Effector memory CD8-positive, alpha-beta T cell (primary cell): ENCODE data around the gene NME2.
"Not testable (repeated sequence)": the region's sequence is repeated elsewhere in the genome, so short reads cannot be mapped to it uniquely, and the experiment has no call there.

Experiments used
- ATAC-seq: fragments of 150-1000 bp; cut with Tn5 transposase; replicated peaks from 2 replicates; pipeline ENCODE4 v1.10.0; 2021; ENCODE audit warnings: mild to moderate bottlenecking, moderate library complexity
- DNase-seq, 3 experiments: peaks; one replicate each; pipeline ENCODE4 v3.0.0; 2021
- H3K27ac Mint-ChIP-seq, 2 donors: one replicate each; pipeline ENCODE4 v1.8.0; 2022; ENCODE audit warnings: mild to moderate bottlenecking in 2 of 2, mixed read lengths in 2 of 2, moderate library complexity in 2 of 2
- H3K27me3 Mint-ChIP-seq, 2 donors: one replicate each; pipeline ENCODE4 v1.8.0; 2022; ENCODE audit warnings: mixed read lengths in 2 of 2
- H3K36me3 Mint-ChIP-seq: one replicate; pipeline ENCODE4 v1.8.0; 2022; ENCODE audit warnings: mild to moderate bottlenecking, moderate library complexity, mixed read lengths; ENCODE audit not compliant: insufficient read depth
- H3K4me1 Mint-ChIP-seq, 2 donors: one replicate each; pipeline ENCODE4 v1.8.0; 2022; ENCODE audit warnings: low read depth in 2 of 2, mixed read lengths in 2 of 2
- H3K4me3 Mint-ChIP-seq, 2 donors: one replicate each; pipeline ENCODE4 v1.8.0; 2022; ENCODE audit warnings: mild to moderate bottlenecking in 2 of 2, mixed read lengths in 2 of 2, moderate library complexity in 2 of 2
- H3K9me3 Mint-ChIP-seq, 2 donors: one replicate each; pipeline ENCODE4 v1.8.0; 2022; ENCODE audit warnings: mixed read lengths in 2 of 2
- total RNA-seq, 9 experiments: gene quantifications; one replicate each; lab custom pipeline; 2026; lab: John Stamatoyannopoulos, UW

The NME2 gene
- total RNA-seq = 0 to 7.9 (median 2.7) reads per million in 9 experiments

GRCh38 chr17:51166198-51166986 lies at the start of gene NME2:
Gene NME2, plus strand, starts transcription at chr17:51166411. Its CDS starts 420 bp downstream, at chr17:51166831.
- Mint-ChIP-seq H3K9me3 (no peaks in the 10 kb centered on the region), H3K27me3 (no peaks in the 10 kb centered on the region), H3K4me3 (peak within 1 kb of the TSS; percentile 84 to 86), H3K36me3 (peaks cover 55% of the 10 kb centered on the region), H3K27ac (peak within 1 kb of the TSS; percentile 88 to 91), H3K4me1 (peaks cover 13 to 16% of the 10 kb centered on the region in 2 donors)
- ATAC-seq = peak; percentile 85
- DNase-seq = peak; percentile 46 to 54 (median 48)

GRCh38 chr17:51118330-51119195 lies 47.6 kb upstream of the NME2 start:
- Mint-ChIP-seq H3K4me1 (peaks cover 34 to 60% of the 10 kb centered on the region in 2 donors), H3K9me3 (no peaks in the 10 kb centered on the region), H3K27ac (peak overlapping the region; percentile 97 to 98), H3K27me3 (no peaks in the 10 kb centered on the region), H3K36me3 (peaks cover 21% of the 10 kb centered on the region), H3K4me3 (peak overlapping the region; percentile 91 to 96)
- DNase-seq (no peak), ATAC-seq (no peak)

GRCh38 chr17:51119415-51120356 lies 46.5 kb upstream of the NME2 start:
- peak overlapping the region; percentile 97 to 98 for H3K27ac Mint-ChIP-seq
- ATAC-seq = peak; percentile 24
- DNase-seq = peak; percentile 13 to 27 (median 15)
- peaks cover 34 to 59% of the 10 kb centered on the region in 2 donors for H3K4me1 Mint-ChIP-seq
- no peaks in the 10 kb centered on the region for H3K9me3 Mint-ChIP-seq
- H3K36me3 Mint-ChIP-seq = peaks cover 20% of the 10 kb centered on the region
- H3K27me3 Mint-ChIP-seq = no peaks in the 10 kb centered on the region
- peak overlapping the region; percentile 91 to 96 for H3K4me3 Mint-ChIP-seq

DNA sequence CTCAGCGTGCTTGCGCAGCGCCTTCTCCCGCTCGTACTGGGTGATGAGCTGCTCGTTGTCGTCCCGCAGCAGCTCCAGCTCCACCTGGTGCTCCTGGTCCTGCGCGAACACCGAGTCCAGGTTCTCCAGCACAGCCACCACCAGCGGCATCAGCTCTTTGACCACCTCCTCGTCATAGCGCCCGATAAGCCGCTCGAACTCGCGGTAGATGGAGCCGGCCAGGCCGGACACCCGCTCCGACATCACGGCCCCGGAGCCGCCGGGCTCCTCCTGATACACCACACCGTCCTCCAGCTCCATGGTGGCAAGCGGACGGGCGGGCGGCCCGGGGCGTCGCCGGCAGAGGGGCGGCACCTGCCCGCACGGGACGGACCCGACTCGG lies 45.9 kb upstream of the NME2 start:
- peaks cover 18% of the 10 kb centered on the region for H3K36me3 Mint-ChIP-seq
- H3K27me3 Mint-ChIP-seq = no peaks in the 10 kb centered on the region
- H3K4me3 Mint-ChIP-seq = peak overlapping the region; percentile 91 to 96
- H3K27ac Mint-ChIP-seq = peak overlapping the region; percentile 97 to 98
- H3K9me3 Mint-ChIP-seq = no peaks in the 10 kb centered on the region
- DNase-seq (peak in 1 of 3 experiments; percentile 34), ATAC-seq (peak; percentile 48)
- peaks cover 30 to 52% of the 10 kb centered on the region in 2 donors for H3K4me1 Mint-ChIP-seq

DNA sequence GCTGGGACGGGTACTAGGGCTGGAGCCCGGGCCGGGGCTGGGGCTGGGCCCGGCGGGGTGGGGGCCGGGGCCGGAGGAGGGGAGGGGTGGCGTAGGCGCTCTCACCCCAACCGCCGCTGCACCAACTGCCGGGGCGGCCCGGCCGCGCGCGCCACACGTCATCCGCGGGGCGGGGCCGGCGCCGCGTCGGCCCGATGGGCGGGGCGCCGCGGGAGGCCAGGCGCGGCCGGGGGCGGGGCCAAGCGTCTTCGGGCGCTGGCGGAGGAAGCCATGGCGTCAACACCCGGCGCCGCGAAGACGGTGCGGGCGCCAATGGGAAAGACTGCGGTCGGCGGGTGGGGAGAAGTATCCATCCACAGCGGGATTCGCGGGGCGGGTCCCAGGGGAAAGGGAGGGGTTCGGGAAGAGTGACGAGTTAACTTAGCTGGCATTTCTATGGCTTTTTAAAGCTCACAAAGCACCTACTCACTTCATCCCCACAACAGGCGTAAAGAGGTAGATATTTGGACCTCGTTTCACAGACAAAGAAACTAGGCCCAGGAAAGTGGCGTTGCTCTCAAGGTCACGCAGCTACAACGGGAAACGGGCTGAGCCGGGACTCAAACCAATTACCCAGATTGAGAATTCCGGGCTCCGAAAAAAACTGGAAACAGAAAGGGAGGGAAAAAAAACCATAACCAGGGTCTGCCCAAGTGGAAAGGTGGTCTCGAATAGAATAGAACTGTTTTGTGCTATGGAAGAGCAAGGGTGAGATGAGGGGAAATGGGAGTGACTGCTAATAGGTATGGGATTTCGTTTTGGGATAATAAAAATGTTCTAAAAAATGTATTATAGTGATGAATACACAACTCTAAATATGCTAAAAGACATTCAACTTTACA lies 45.2 kb upstream of the NME2 start, which contains the start of gene SPAG9:
SPAG9 (minus strand) TSS at position 130 of the 881 bp plus-strand sequence. CDS start 212 bp downstream, outside the sequence.
- H3K4me1 Mint-ChIP-seq = peaks cover 27 to 50% of the 10 kb centered on the region in 2 donors
- H3K9me3 Mint-ChIP-seq = no peaks in the 10 kb centered on the region
- ATAC-seq (peak; percentile 81), DNase-seq (peak; percentile 83 to 90 (median 87))
- H3K27ac Mint-ChIP-seq = peak within 1 kb of the TSS; percentile 97 to 98
- peaks cover 16% of the 10 kb centered on the region for H3K36me3 Mint-ChIP-seq
- peak within 1 kb of the TSS; percentile 91 to 96 for H3K4me3 Mint-ChIP-seq
- H3K27me3 Mint-ChIP-seq = no peaks in the 10 kb centered on the region

DNA sequence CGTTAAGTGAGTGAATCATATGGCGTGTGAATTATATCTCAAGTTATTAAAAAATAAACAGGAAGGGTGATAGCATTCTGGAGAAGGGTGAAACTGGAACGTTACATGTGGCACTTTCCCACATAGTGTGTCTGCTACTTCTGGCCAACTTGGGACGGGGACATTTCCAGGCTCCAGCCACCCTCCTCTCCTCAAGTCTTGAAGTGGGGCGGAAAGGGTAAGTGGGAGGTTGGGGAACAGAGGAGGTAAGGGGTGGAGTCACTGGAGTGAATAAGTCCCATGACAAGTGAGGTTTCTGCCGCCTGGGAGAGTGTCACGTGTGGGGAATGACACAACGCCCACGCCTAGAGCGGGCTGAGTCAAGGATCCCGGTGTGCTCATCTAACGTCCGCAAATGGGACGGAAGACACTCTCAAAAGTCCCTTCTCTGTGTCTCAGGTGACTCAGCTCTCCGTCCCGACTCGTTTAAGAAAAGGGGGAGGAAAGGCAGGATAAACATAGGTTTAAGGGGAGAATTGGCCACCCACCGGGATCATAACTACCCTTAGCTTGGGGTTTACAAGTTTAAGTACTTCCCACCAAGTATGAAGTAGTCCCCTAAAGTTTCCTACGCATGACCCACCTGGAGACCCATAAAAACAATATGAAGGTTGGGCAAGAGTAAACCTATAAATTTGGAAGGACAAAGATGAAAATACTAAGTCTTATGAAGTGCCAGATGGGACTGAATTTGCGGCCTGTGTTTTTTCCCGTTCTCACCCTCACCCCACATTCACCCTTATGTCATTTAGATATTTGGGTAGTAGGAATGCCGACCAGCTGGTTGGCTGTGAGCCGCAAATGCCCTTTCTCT lies 44.4 kb upstream of the NME2 start:
- H3K27ac Mint-ChIP-seq = peak overlapping the region; percentile 97 to 98
- ATAC-seq = no peak
- peaks cover 25 to 46% of the 10 kb centered on the region in 2 donors for H3K4me1 Mint-ChIP-seq
- H3K27me3 Mint-ChIP-seq = no peaks in the 10 kb centered on the region
- H3K4me3 Mint-ChIP-seq = peak overlapping the region; percentile 91 to 96
- peak; percentile 14 to 21 (median 14) for DNase-seq
- H3K9me3 Mint-ChIP-seq = no peaks in the 10 kb centered on the region
- peaks cover 15% of the 10 kb centered on the region for H3K36me3 Mint-ChIP-seq

- not testable (repeated sequence) for H3K27ac Mint-ChIP-seq, ATAC-seq, H3K27me3 Mint-ChIP-seq, H3K9me3 Mint-ChIP-seq, H3K4me3 Mint-ChIP-seq, DNase-seq
- Mint-ChIP-seq H3K4me1 (peaks cover 23 to 39% of the 10 kb centered on the region in 2 donors), H3K36me3 (peaks cover 15% of the 10 kb centered on the region)
Measured at GRCh38 chr17:51122473-51123115, 43.6 kb upstream of the NME2 start.

GRCh38 chr17:51124640-51125503 lies 41.3 kb upstream of the NME2 start:
- Mint-ChIP-seq H3K4me3 (no peak overlapping the region), H3K27ac (no peak overlapping the region), H3K36me3 (peaks cover 16% of the 10 kb centered on the region), H3K9me3 (no peaks in the 10 kb centered on the region), H3K4me1 (peaks cover 13 to 18% of the 10 kb centered on the region in 2 donors), H3K27me3 (no peaks in the 10 kb centered on the region)
- ATAC-seq = no peak
- no peak for DNase-seq

DNA sequence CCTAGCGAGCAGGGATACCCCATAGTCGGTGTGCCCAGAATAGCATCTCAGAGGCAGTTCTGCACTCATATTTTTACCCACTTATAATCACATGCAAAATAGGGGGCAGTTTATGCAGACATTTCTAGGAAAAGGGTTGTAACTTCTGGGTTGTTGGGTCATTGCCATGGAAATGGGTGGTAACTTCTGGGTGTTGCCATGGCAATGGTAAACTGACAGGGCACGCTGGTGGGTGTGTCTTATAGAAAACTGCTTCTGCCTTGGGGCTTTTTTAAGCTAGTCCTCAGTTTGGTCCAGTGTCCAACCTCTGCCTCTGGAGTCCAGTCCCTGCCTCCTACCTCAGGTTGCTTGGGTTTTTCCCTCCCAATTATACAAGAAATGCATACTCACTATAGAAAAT lies 38.1 kb upstream of the NME2 start:
- DNase-seq = no peak
- peaks cover 3% of the 10 kb centered on the region for H3K36me3 Mint-ChIP-seq
- no peak for ATAC-seq
- no peaks in the 10 kb centered on the region for H3K9me3 Mint-ChIP-seq
- no peak overlapping the region for H3K4me3 Mint-ChIP-seq
- no peak overlapping the region for H3K27ac Mint-ChIP-seq
- no peaks in the 10 kb centered on the region for H3K4me1 Mint-ChIP-seq
- H3K27me3 Mint-ChIP-seq = no peaks in the 10 kb centered on the region

GRCh38 chr17:51132964-51133319 lies 33.3 kb upstream of the NME2 start:
- H3K27me3 Mint-ChIP-seq = no peaks in the 10 kb centered on the region
- no peak for DNase-seq
- no peak overlapping the region for H3K27ac Mint-ChIP-seq
- H3K36me3 Mint-ChIP-seq = peaks cover 3% of the 10 kb centered on the region
- H3K9me3 Mint-ChIP-seq = no peaks in the 10 kb centered on the region
- no peak for ATAC-seq
- no peaks in the 10 kb centered on the region for H3K4me1 Mint-ChIP-seq
- no peak overlapping the region for H3K4me3 Mint-ChIP-seq
